Coronary artery (tissue), 2 donors: ENCODE measurements around the gene HNRNPF.
A peak's percentile ranks its signal among the peaks of the same experiment; 100 is the strongest.

Experiments
- DNase-seq: peaks from one replicate; pipeline ENCODE4 v3.0.0-alpha.2; 2017; ENCODE audit warnings: low spot score
- H3K27ac ChIP-seq, 2 donors: fragments of 200-600 bp; sonication (generic); one replicate each; pipeline ENCODE4 v1.5.1; 2016 to 2019
- H3K4me3 ChIP-seq: fragments of 200-600 bp; sonication (generic); 2 replicates; pipeline ENCODE4 v1.5.1; 2016; ENCODE audit warnings: mild to moderate bottlenecking, moderate library complexity
- CTCF ChIP-seq: fragments of 200-600 bp; sonication (generic); IDR thresholded peaks from one replicate; pipeline ENCODE4 v1.5.1; 2019; ENCODE audit warnings: antibody characterized with exemption

The HNRNPF gene

GRCh38 chr10:43353495-43354329 is 55.3 kb downstream of the HNRNPF start:
- TF ChIP-seq CTCF, result no peak
- no peak overlapping the region for H3K4me3 ChIP-seq
- H3K27ac ChIP-seq, result no peak overlapping the region
- no peak for DNase-seq

- H3K27ac ChIP-seq, result no peak overlapping the region
- no peak for DNase-seq
- no peak for TF ChIP-seq CTCF
- no peak overlapping the region for H3K4me3 ChIP-seq
These were observed 56.0 kb downstream of the HNRNPF start for GRCh38 chr10:43352951-43353350.

- Histone ChIP-seq H3K27ac (no peak overlapping the region), H3K4me3 (no peak overlapping the region)
- no peak for TF ChIP-seq CTCF
- no peak for DNase-seq
These were observed 57.7 kb downstream of the HNRNPF start for GRCh38 chr10:43351301-43351700.

- Histone ChIP-seq H3K27ac (no peak overlapping the region), H3K4me3 (peak overlapping the region; percentile 43)
- TF ChIP-seq CTCF, result no peak
- no peak for DNase-seq
These were observed 58.3 kb downstream of the HNRNPF start for GRCh38 chr10:43350686-43351085.

GRCh38 chr10:43350156-43350555 is 58.8 kb downstream of the HNRNPF start:
- no peak for DNase-seq
- TF ChIP-seq CTCF, result no peak
- Histone ChIP-seq H3K4me3 (no peak overlapping the region), H3K27ac (no peak overlapping the region)

GRCh38 chr10:43348511-43349312 is 60.3 kb downstream of the HNRNPF start:
- peak; percentile 69 for TF ChIP-seq CTCF
- Histone ChIP-seq H3K4me3 (no peak overlapping the region), H3K27ac (no peak overlapping the region)
- DNase-seq, result peak; percentile 80
